Tongue (tissue), 2 donors: ENCODE measurements around the gene ARHGAP4. TPM values are rescaled to one million over a fixed set of nuclear protein-coding genes. Genes with fewer than 3 reads are reported as not detected.

Experiments used
- DNase-seq: peaks from one replicate; pipeline ENCODE4 v3.0.0-alpha.2; 2015
- total RNA-seq: library from RNA; depleted of rRNA; stranded (reverse); fragments of >200 nt; gene quantifications from one replicate; pipeline ENCODE4 v1.2.3, GENCODE V29; 2014

ARHGAP4 gene
- total RNA-seq, 1 donor from 2014 or later: 19.6 TPM

DNA sequence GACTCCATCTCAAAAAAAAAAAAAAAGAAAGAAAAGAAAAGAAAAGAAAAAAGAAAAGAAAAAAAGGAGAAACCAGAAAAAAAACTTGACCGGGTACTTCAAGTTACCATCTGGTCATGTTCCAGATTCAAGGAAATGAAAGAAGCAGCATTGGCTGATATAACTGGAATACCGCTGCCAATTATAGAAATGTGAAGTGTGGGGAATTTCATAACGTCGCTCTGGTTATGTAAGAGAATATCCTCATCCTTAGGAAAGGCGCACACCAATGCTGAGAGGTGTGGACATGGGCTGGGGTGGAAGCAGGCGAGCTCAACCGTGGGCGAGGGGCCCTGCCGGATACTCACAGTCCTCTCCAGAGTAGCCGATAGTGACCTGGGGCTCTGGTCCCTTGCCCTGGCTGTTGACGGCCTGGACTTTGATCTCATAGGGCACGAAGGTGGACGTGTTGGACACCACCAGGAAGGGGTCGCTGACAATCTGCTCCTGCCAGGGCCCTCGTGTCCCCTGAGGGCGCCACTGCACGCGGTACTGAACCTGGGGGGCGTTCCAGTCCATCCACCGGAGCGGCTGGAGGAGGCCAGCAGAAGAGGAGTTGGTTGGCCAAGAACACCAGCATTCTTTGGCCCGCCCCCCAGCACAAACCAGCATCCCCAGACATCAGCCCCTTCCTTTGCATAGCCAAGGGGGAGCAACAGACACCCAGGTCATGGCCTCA lies 59.6 kb downstream of the ARHGAP4 start:
- DNase-seq: no peak

DNA sequence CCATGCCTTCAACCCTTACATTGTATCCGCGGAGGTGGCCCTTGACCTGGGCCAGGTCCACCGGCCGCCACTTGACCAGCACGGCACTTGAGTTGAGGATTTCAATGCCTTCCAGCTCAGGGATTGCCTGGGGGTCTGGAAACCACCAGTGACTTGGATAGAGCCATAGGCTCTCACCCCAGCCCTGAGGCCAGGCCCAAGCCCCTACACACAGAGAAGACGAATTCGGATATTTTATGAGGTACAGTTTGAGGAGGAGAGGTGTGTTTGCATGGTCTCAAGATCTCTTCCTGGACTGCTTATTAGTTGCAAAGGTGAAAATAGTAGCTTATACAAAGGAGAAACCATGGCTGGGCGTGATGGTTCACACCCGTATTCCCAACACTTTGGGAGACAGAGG lies 60.4 kb downstream of the ARHGAP4 start:
- no peak for DNase-seq

DNA sequence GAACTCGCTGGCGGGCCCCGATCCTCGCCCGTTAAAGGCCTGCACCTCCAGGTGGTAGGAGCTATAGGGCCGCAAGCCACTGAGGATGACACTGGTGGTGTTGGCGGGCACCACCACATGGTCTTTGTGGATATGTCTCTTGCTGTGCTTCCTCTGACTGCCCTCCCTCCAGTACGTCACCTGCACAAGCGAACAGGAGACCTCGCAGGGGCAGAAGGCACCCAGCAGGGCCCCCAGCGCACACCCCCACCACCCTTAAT lies 60.8 kb downstream of the ARHGAP4 start:
- DNase-seq: no peak

- DNase-seq: no peak
These were observed 61.3 kb downstream of the ARHGAP4 start for GRCh38 chrX:153864561-153865320.

- no peak for DNase-seq
These were observed 62.0 kb downstream of the ARHGAP4 start for GRCh38 chrX:153864101-153864500.

DNA sequence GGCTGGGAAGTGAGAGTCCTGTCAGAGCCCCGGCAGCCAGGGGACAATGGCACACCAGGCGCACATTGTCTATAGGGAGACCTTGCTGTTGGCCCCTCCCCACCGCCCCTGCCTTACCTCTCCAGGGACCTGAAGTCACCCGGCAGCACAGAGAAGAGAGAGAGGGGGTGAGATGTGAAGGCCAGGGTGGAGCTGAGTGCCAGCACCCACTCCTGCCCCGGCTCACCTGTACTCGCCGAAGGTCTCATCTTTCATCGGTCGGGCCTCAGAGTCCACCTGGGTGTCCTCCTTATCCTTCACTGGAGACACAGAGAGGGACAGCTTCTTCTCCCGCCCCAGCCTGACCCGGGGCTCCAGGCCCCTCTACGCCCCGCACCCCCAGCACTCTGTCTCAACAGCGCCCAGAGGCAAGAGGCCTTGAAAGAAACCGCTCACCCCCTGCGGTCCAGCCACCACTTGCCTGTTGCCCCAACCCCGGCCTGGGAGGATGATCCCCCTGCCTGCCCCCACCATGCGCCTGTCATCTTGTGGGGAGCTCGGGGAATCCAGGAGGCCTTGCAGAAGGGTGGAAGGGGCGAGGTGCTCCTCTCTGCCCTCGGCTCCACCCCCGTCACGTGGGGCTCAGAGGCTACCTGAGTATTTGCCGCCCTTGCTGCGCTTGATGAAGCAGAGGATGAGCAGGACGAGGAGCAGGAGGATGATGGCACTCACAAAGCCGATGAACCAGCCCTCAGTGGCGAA lies 62.6 kb downstream of the ARHGAP4 start:
- no peak for DNase-seq

DNA sequence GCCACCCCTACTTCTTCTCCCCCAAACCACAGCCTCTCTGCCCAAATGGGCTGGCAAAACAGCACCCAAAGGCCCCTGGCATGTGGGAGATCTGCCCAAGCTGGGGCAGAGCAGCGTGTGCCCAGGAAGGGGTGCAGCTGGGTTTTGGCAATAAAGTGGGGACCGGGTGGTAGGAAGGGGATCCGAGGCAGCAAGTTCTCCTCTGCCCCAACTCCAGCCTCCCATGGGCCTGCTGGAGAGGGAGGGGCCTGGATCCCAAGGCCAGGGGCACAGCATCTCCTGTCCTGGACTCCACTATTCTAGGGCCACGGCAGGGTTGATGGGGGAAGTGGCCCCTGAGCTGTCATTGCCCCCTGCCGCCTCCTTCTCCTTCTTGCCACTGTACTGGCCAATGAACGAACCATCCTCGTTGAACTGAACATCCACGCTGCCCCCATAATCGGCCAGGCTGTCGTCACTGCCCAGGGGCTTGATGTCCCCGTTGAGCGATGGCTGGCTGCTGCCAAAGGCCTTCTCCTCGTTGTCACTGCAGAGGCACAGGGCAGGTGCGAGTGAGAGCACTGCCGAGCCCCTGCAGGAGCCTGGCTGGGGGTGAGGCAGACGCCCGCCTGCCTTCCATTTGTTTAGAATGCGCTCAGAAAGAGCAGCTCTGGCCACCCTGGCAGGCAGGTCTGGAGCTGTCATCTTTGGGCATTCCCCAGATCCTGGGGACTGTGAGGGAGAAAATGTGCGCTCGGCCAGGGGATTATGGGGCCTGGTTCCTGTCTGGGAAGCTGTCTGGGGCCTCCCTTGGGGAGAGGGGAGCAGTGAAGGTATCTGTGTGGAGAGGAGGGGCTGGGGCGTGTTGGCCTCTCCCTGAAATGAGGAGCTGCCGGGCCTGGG lies 63.5 kb downstream of the ARHGAP4 start:
- no peak for DNase-seq

GRCh38 chrX:153861733-153862310 lies 64.2 kb downstream of the ARHGAP4 start:
- no peak for DNase-seq

- no peak for DNase-seq
These were observed 64.9 kb downstream of the ARHGAP4 start for GRCh38 chrX:153861151-153861550.

Other genes starting within 250 kb of the ARHGAP4 start
- gene SLC6A8, start 238.3 kb downstream of the ARHGAP4 start, total RNA-seq: 26.9 TPM
- gene BCAP31, start 201.9 kb downstream of the ARHGAP4 start, total RNA-seq: 84.2 TPM
- gene ABCD1, start 201.4 kb downstream of the ARHGAP4 start, total RNA-seq: 12.0 TPM
- gene PLXNB3, start 162.0 kb downstream of the ARHGAP4 start, total RNA-seq: 6.8 TPM
- gene SRPK3, start 145.2 kb downstream of the ARHGAP4 start, total RNA-seq: 81.4 TPM
- gene IDH3G, start 131.9 kb downstream of the ARHGAP4 start, total RNA-seq: 61.1 TPM
- 46.4 TPM for gene SSR4, start 131.6 kb downstream of the ARHGAP4 start, total RNA-seq
- 4.1 TPM for gene PDZD4, start 95.7 kb downstream of the ARHGAP4 start, total RNA-seq
- gene L1CAM, start 40.1 kb downstream of the ARHGAP4 start, total RNA-seq: 17.5 TPM
- 1.7 TPM for gene AVPR2, start 21.6 kb downstream of the ARHGAP4 start, total RNA-seq
- gene NAA10, start 8.8 kb upstream of the ARHGAP4 start, total RNA-seq: 47.8 TPM
- gene RENBP, start 18.4 kb upstream of the ARHGAP4 start, total RNA-seq: 5.2 TPM
- gene HCFC1, start 45.6 kb upstream of the ARHGAP4 start, total RNA-seq: 25.2 TPM
- 9.4 TPM for gene TMEM187, start 46.5 kb upstream of the ARHGAP4 start, total RNA-seq
- gene IRAK1, start 93.6 kb upstream of the ARHGAP4 start, total RNA-seq: 20.4 TPM
- gene MECP2, start 171.5 kb upstream of the ARHGAP4 start, total RNA-seq: 37.5 TPM
- gene OPN1LW, start 218.0 kb upstream of the ARHGAP4 start, total RNA-seq: not detected